ENCODE measurements around the gene VRTN.

VRTN gene

GRCh38 chr14:74348241-74348734 is at the start of gene VRTN:
Gene VRTN (plus strand): TSS chr14:74348471. CDS start chr14:74356784, 8,313 bp downstream.
- DNase-seq (ENCODE audit: low read depth in 1 of 2, low spot score in 1 of 2), result no peak
- in situ Hi-C loops (cut with HindIII; ENCODE audit: low pct_unique_long_range_greater_than_20kb, low sequenced_read_pairs), result no loop called here
- TF ChIP-seq JUND (IDR thresholded peaks at IDR 0.05; ENCODE audit: low read depth), result no peak

GRCh38 chr14:74299061-74299545 is 49.2 kb upstream of the VRTN start:
- DNase-seq (ENCODE audit: low read depth in 1 of 2, low spot score in 1 of 2), result no peak
- no peak for TF ChIP-seq JUND (IDR thresholded peaks at IDR 0.05; ENCODE audit: low read depth)
- in situ Hi-C loops (cut with HindIII; ENCODE audit: low pct_unique_long_range_greater_than_20kb, low sequenced_read_pairs), result no loop called here

GRCh38 chr14:74301594-74302151 is 46.6 kb upstream of the VRTN start:
- DNase-seq (ENCODE audit: low read depth in 1 of 2, low spot score in 1 of 2), result no peak
- no peak for TF ChIP-seq JUND (IDR thresholded peaks at IDR 0.05; ENCODE audit: low read depth)
- in situ Hi-C loops (cut with HindIII; ENCODE audit: low pct_unique_long_range_greater_than_20kb, low sequenced_read_pairs), result no loop called here

- no peak for TF ChIP-seq JUND (IDR thresholded peaks at IDR 0.05; ENCODE audit: low read depth)
- DNase-seq (ENCODE audit: low read depth in 1 of 2, low spot score in 1 of 2), result peak; percentile 51 to 71
- in situ Hi-C loops (cut with HindIII; ENCODE audit: low pct_unique_long_range_greater_than_20kb, low sequenced_read_pairs), result no loop called here
Measured at GRCh38 chr14:74302152-74302628, 46.1 kb upstream of the VRTN start.

GRCh38 chr14:74302634-74303569 is 45.4 kb upstream of the VRTN start, which contains the start of gene ABCD4:
Gene ABCD4 (minus strand): TSS chr14:74302934. CDS start chr14:74302912, 22 bp downstream.
- in situ Hi-C loops (cut with HindIII; ENCODE audit: low pct_unique_long_range_greater_than_20kb, low sequenced_read_pairs), result no loop called here
- TF ChIP-seq JUND (IDR thresholded peaks at IDR 0.05; ENCODE audit: low read depth), result no peak
- peak; percentile 77 to 97 for DNase-seq (ENCODE audit: low read depth in 1 of 2, low spot score in 1 of 2)

GRCh38 chr14:74308695-74309094 is 39.6 kb upstream of the VRTN start:
- in situ Hi-C loops (cut with HindIII; ENCODE audit: low pct_unique_long_range_greater_than_20kb, low sequenced_read_pairs), result no loop called here
- no peak for TF ChIP-seq JUND (IDR thresholded peaks at IDR 0.05; ENCODE audit: low read depth)
- DNase-seq (ENCODE audit: low read depth in 1 of 2, low spot score in 1 of 2), result peak in 1 of 2 experiments; percentile 82

- no peak for TF ChIP-seq JUND (IDR thresholded peaks at IDR 0.05; ENCODE audit: low read depth)
- in situ Hi-C loops (cut with HindIII; ENCODE audit: low pct_unique_long_range_greater_than_20kb, low sequenced_read_pairs), result no loop called here
- peak in 1 of 2 experiments; percentile 54 for DNase-seq (ENCODE audit: low read depth in 1 of 2, low spot score in 1 of 2)
Measured at GRCh38 chr14:74309125-74310022, 38.9 kb upstream of the VRTN start.

- DNase-seq (ENCODE audit: low read depth in 1 of 2, low spot score in 1 of 2), result no peak
- no peak for TF ChIP-seq JUND (IDR thresholded peaks at IDR 0.05; ENCODE audit: low read depth)
- in situ Hi-C loops (cut with HindIII; ENCODE audit: low pct_unique_long_range_greater_than_20kb, low sequenced_read_pairs), result no loop called here
Measured at GRCh38 chr14:74312161-74312560, 36.1 kb upstream of the VRTN start.

GRCh38 chr14:74313601-74314000 is 34.7 kb upstream of the VRTN start:
- TF ChIP-seq JUND (IDR thresholded peaks at IDR 0.05; ENCODE audit: low read depth), result no peak
- DNase-seq (ENCODE audit: low read depth in 1 of 2, low spot score in 1 of 2), result no peak
- in situ Hi-C loops (cut with HindIII; ENCODE audit: low pct_unique_long_range_greater_than_20kb, low sequenced_read_pairs), result no loop called here

- no peak for DNase-seq (ENCODE audit: low read depth in 1 of 2, low spot score in 1 of 2)
- in situ Hi-C loops (cut with HindIII; ENCODE audit: low pct_unique_long_range_greater_than_20kb, low sequenced_read_pairs), result no loop called here
- no peak for TF ChIP-seq JUND (IDR thresholded peaks at IDR 0.05; ENCODE audit: low read depth)
Measured at GRCh38 chr14:74314576-74314975, 33.7 kb upstream of the VRTN start.

GRCh38 chr14:74324931-74325361 is 23.3 kb upstream of the VRTN start:
- in situ Hi-C loops (cut with HindIII; ENCODE audit: low pct_unique_long_range_greater_than_20kb, low sequenced_read_pairs), result no loop called here
- no peak for TF ChIP-seq JUND (IDR thresholded peaks at IDR 0.05; ENCODE audit: low read depth)
- peak; percentile 51 to 60 for DNase-seq (ENCODE audit: low read depth in 1 of 2, low spot score in 1 of 2)

GRCh38 chr14:74325446-74325845 is 22.8 kb upstream of the VRTN start:
- TF ChIP-seq JUND (IDR thresholded peaks at IDR 0.05; ENCODE audit: low read depth), result no peak
- in situ Hi-C loops (cut with HindIII; ENCODE audit: low pct_unique_long_range_greater_than_20kb, low sequenced_read_pairs), result no loop called here
- DNase-seq (ENCODE audit: low read depth in 1 of 2, low spot score in 1 of 2), result no peak
